Left kidney (tissue), 2 donors: ENCODE measurements around the gene TNFRSF8. TPM values are rescaled to one million over a fixed set of nuclear protein-coding genes. Genes with fewer than 3 reads are reported as not detected.

ENCODE experiments used
- DNase-seq: peaks from one replicate; pipeline ENCODE4 v3.0.0-alpha.2; 2013
- polyA plus RNA-seq: library from polyadenylated mRNA; unstranded; fragments of 120-200 nt; gene quantifications from one replicate; pipeline ENCODE4 v1.2.1, GENCODE V29; 2013; ENCODE audit not compliant: insufficient read length

The TNFRSF8 gene
- polyA plus RNA-seq, 1 donor: 0.57 TPM

DNA sequence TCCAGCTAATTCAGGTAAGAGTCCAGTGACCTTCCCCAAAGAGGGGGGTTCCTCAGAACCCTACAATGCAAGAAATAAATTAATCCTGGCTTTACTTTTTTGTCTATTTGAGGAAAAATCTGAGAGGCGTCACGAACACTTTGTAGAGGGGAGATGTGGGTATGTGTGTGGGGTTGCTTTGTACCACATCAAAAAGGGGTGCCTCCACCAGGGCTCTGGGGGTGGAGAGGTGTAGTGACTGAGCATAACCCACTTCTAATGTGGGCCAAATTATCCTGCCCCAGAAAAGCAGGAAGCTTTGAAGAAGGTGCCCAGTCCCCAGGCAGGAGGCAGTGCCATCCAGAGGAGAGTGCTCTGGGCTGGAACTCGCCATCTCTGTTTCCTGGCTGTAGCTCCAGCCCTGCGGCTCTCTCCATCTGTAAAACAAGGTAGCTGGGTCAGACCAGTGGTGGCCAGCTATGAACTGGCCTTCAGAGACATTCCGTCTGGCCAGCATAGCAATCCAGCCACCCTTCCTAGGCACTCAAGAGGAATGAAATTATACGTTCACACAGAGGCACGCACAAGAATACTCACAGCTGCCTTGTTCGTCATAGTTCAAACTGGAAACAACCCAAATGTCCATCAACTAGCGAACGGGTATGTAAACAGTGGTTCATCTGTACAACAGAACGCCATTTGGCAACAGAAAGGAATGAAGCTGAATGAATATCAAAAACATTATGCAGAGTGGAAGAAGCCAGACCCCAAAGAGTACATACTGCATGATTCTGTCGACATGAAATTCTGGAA is 58.3 kb downstream of the TNFRSF8 start:
- DNase-seq: no peak

GRCh38 chr1:12123172-12123571 is 60.1 kb downstream of the TNFRSF8 start:
- no peak for DNase-seq

- DNase-seq: peak; percentile 74
These were observed 61.8 kb downstream of the TNFRSF8 start for GRCh38 chr1:12124693-12125421.

DNA sequence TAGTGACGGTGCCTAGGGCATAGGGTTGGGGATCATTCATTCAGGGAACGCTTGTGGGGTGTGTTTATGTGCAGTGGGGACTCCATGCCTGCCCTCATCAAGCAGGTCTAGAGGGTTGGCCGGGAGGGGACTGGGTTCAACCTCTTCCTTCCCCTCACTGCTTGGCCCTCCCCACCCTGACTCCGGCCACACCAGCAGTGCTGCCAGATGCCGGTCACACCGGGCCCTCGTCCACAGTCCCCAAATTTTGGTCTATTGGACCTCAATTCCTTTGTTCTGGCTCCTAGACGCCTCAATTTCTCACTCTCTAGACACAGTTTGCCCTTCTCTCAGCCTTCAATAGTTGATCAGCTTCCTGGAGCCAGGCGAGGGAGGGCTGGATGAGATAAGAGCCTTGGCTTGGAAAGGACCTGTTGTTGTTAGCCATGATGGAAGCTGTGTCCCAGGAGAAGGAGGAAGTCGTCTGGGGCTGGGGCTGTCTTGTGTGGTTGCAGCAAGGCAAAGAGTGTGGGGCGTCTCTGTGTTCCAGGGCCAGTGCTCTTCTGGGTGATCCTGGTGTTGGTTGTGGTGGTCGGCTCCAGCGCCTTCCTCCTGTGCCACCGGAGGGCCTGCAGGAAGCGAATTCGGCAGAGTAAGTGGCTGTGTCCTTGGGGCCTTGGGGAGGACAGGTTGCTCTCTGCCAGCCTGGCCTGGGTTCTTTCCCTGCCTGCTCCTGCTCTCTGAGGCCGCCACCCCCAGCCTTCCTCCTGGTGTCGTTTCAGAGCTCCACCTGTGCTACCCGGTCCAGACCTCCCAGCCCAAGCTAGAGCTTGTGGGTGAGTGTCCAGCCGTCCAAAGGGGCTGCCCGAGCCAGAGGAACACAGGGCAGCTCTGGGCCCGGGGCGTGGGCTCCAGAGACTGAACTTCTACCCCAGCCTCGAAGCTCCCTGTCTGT is 62.6 kb downstream of the TNFRSF8 start:
- no peak for DNase-seq

GRCh38 chr1:12126781-12127180 is 63.7 kb downstream of the TNFRSF8 start:
- no peak for DNase-seq

GRCh38 chr1:12127206-12127810 is 64.2 kb downstream of the TNFRSF8 start:
- DNase-seq: no peak

DNA sequence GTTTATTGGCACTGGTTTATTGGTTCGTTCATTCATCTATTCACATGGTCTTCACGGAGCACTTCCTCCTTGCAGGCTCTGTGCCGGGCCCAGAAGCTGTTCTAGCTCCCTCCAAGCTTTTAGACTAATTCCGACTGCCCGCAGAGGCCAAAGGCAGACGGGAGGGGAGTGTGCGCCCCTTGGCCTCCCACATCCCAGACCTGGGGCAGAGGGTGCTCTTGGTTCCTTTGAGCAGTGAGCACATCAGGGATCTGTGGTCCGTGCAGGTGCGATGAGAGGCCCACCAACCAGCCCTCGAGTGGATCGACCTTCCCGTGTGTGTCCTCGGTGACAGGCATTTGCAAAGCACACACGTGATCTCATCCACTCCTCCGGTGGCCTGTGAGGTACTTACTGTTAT is 65.0 kb downstream of the TNFRSF8 start:
- DNase-seq: no peak

DNA sequence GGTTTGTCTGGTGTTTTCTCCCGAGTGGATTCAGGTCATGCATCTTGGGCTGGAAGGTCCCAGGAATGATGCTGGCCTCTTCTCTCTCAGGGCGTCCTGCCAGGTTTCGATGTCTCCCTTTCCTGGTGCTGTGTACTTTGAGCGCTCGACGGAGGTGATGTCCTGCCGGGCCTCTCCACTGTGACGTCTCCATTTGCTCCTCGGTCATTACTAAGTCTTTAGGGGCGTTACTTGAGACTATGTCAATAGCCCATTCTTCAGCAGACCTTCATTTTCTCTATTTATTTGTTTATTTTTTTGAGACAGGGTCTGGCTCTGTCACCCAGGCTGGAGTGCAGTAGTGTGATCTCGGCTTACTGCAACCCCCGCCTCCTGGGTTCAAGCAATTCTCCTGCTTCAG is 66.5 kb downstream of the TNFRSF8 start:
- no peak for DNase-seq

GRCh38 chr1:12130466-12131130 is 67.5 kb downstream of the TNFRSF8 start:
- no peak for DNase-seq

- DNase-seq: no peak
These were observed 69.0 kb downstream of the TNFRSF8 start for GRCh38 chr1:12132078-12132477.

- no peak for DNase-seq
These were observed 71.6 kb downstream of the TNFRSF8 start for GRCh38 chr1:12134716-12135115.

GRCh38 chr1:12135612-12136011 is 72.5 kb downstream of the TNFRSF8 start:
- DNase-seq: no peak

GRCh38 chr1:12136916-12137610 is 74.0 kb downstream of the TNFRSF8 start:
- no peak for DNase-seq

DNA sequence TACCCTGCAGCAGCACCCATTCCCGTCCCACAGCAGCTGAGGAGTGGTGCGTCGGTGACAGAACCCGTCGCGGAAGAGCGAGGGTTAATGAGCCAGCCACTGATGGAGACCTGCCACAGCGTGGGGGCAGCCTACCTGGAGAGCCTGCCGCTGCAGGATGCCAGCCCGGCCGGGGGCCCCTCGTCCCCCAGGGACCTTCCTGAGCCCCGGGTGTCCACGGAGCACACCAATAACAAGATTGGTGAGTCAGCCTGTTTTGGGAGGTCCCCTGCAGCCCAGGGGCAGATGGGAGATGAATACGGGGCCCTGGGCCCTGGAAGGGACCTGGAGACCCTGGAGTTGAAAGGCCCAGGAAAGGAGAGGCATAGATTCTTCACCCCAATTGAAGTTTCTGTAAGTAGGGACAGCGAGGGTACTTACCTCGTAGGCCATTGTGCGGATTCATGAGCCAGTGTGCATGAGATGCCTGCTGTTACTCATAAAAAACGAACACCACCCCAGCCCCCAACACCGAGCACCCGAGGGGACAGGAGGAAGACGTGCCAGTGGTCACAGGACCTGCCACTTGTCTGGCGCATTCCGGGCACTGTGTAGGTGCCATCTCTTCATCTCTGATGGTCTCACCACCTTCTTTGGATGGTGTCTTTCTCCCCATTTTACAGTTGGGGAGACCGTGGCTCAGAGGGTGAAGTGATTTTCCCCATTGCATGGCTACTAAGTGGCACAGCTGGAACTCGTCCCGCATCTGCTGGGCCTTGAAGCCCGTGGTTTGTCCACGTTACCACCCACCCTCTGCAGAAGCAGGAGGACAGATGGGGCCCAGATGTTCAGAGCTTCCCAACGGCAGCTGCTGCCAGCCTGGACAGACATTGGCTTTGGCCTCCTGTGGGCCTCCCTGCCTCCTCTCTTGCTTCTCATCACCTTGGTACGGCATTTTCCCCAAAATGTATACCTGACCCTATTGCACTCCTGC is 75.4 kb downstream of the TNFRSF8 start:
- no peak for DNase-seq

- DNase-seq: no peak
These were observed 76.9 kb downstream of the TNFRSF8 start for GRCh38 chr1:12140016-12140415.

DNA sequence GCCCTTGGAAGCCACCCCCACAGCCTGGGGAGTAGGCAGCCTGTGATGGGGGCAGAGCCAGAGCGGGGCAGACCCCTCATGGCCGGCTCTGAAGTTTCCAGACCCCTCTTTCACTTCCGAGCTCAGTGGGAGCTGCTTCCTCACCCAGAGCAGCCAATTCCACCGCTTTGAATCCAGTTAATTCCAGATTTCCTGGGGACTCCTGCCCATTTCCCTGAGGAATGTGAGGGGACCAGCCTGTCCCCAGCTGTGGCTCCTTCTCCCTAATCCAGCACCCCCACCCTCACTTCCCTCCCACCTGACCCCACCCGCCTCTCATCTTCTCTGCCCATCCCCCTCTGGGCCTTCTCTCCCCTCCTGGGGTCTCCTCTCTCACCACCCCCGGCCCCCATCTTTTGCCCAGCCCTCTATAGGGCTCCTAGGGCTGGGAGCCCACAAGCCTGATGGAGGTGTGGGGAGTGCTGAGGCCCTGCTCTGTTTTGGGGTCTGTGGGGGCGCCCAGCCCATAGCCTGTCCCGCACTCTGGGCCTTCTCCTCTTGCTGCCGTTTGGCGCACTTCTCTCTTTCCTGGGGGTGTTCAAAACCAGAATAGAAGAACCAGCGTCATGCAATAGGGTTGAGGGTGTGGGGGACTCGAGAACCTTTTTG is 77.5 kb downstream of the TNFRSF8 start:
- no peak for DNase-seq

- no peak for DNase-seq
These were observed 78.2 kb downstream of the TNFRSF8 start for GRCh38 chr1:12141163-12141850.

- DNase-seq: no peak
These were observed 79.2 kb downstream of the TNFRSF8 start for GRCh38 chr1:12142141-12142823.
